CD8-positive, alpha-beta memory T cell (primary cell): ENCODE data around the gene CST9. TPM values are rescaled to one million over a fixed set of nuclear protein-coding genes. Genes with fewer than 3 reads are reported as not detected.
A peak's percentile ranks its signal among the peaks of the same experiment; 100 is the strongest.

Source experiments
- CTCF ChIA-PET: fragments of 350-600 bp; sonication (Branson Sonifier 250); formaldehyde crosslinking; loops from one replicate; lab custom pipeline; 2021; ENCODE audit warnings: antibody characterized with exemption; lab: Charles Lee
- POLR2A ChIA-PET: fragments of 350-600 bp; sonication (Branson Sonifier 250); formaldehyde crosslinking; loops from one replicate; lab custom pipeline; 2021; ENCODE audit warnings: antibody characterized with exemption; lab: Charles Lee
- DNase-seq, 5 donors: peaks; one replicate each; pipeline versions ENCODE4 v3.0.0 to v3.0.0-alpha.2; 2020 to 2022; ENCODE audit warnings: mixed read lengths in 1 of 5
- H3K27ac ChIP-seq: one replicate; pipeline ENCODE4 v1.7.0; 2013; ENCODE audit warnings: low read depth, mild to moderate bottlenecking, low read length, moderate library complexity
- H3K27me3 ChIP-seq: 2 replicates; pipeline ENCODE4 v1.7.0; 2013; ENCODE audit warnings: low read length, mild to moderate bottlenecking; ENCODE audit not compliant: insufficient read depth, poor library complexity, severe bottlenecking
- H3K36me3 ChIP-seq: 2 replicates; pipeline ENCODE4 v1.7.0; 2013; ENCODE audit warnings: mild to moderate bottlenecking, low read length, moderate library complexity; ENCODE audit not compliant: insufficient read depth
- H3K4me1 ChIP-seq: 2 replicates; pipeline ENCODE4 v1.7.0; 2013; ENCODE audit warnings: mild to moderate bottlenecking, low read length, moderate library complexity; ENCODE audit not compliant: insufficient read depth
- H3K4me3 ChIP-seq: 2 replicates; pipeline ENCODE4 v1.7.0; 2013; ENCODE audit warnings: mild to moderate bottlenecking, low read length
- H3K9me3 ChIP-seq: 2 replicates; pipeline ENCODE4 v1.7.0; 2013; ENCODE audit warnings: mild to moderate bottlenecking, low read length
- H3K27ac Mint-ChIP-seq, 8 donors: one replicate each; pipeline ENCODE4 v1.8.0; 2020 to 2021; ENCODE audit warnings: mixed read lengths in 8 of 8, mild to moderate bottlenecking in 6 of 8, inconsistent platforms in 3 of 8, moderate library complexity in 3 of 8
- H3K27me3 Mint-ChIP-seq, 2 donors: one replicate each; pipeline ENCODE4 v1.8.0; 2020 to 2021; ENCODE audit warnings: mixed read lengths in 2 of 2, mild to moderate bottlenecking in 1 of 2, moderate library complexity in 1 of 2
- H3K36me3 Mint-ChIP-seq, 3 donors: one replicate each; pipeline ENCODE4 v1.8.0; 2020 to 2021; ENCODE audit warnings: mixed read lengths in 3 of 3, inconsistent platforms in 1 of 3, mild to moderate bottlenecking in 1 of 3
- H3K4me1 Mint-ChIP-seq, 3 donors: one replicate each; pipeline ENCODE4 v1.8.0; 2020 to 2021; ENCODE audit warnings: mixed read lengths in 3 of 3, inconsistent platforms in 1 of 3, mild to moderate bottlenecking in 1 of 3
- H3K4me3 Mint-ChIP-seq, 7 donors: one replicate each; pipeline ENCODE4 v1.8.0; 2020 to 2021; ENCODE audit warnings: mixed read lengths in 7 of 7, mild to moderate bottlenecking in 6 of 7, moderate library complexity in 4 of 7, inconsistent platforms in 2 of 7
- H3K9me3 Mint-ChIP-seq, 5 donors: one replicate each; pipeline ENCODE4 v1.8.0; 2020 to 2022; ENCODE audit warnings: mixed read lengths in 5 of 5, mild to moderate bottlenecking in 3 of 5, moderate library complexity in 2 of 5, inconsistent platforms in 1 of 5
- polyA plus RNA-seq: library from polyadenylated mRNA; unstranded; fragments of 300-500 nt; fragmentation: Illumina TruSeq; gene quantifications from one replicate; pipeline ENCODE4 v1.2.3, GENCODE V29; 2021
- total RNA-seq, 2 experiments: library from RNA; stranded (reverse); gene quantifications; one replicate each; pipeline ENCODE4 v1.2.3, GENCODE V29; 2021

The CST9 gene
- total and polyA plus RNA-seq, 3 experiments from 2014 or later, result not detected

DNA sequence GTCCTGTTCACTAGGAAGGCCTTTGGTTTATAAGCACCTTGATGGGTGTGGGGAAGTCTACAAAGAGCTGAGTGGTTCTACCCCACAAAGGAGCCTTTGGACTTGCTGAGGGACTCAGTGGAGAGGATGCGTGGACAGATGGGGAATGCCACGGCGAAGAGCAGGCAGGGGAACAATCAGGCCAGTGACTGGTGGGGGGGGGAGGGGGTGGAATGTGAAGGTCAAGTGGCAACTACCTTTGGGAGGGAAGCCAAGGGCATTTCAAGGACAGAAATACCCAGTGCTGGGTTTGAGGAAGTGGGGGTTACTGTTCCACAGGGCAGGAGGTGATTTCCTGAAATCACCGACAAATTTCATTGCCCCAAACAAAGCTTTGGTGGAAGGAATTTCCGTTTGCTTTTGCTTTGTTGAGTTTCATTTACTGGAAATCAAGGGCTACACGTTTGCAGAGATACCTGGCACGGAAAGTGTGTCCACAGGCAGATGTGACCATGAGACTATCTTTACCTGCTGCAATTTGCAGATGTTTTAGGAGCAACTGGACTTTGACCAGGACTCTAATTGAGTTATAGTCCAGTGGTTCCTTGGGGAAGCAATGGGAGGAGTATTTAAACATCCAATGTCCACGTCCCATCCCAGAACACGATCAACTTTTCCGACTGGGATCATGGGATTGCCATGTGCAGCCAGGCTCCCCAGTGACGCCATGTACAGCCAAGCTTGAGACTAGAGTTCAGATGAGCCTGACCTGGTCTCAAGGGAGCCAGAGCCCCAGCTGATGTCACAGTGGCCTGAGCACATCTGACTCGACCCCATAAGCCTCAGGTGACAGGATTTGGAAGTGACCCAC lies 24.1 kb upstream of the CST9 start:
- no peaks in the 10 kb centered on the region for H3K36me3 Mint-ChIP-seq
- ChIA-PET CTCF (no interaction called here), POLR2A (no interaction called here)
- H3K9me3 Mint-ChIP-seq, result peaks cover 0 to 2% (median 0%) of the 10 kb centered on the region in 5 donors
- Histone ChIP-seq H3K9me3 (no peaks in the 10 kb centered on the region), H3K27me3 (no peaks in the 10 kb centered on the region), H3K4me3 (no peak overlapping the region), H3K4me1 (no peaks in the 10 kb centered on the region), H3K36me3 (no peaks in the 10 kb centered on the region), H3K27ac (no peak overlapping the region)
- no peaks in the 10 kb centered on the region for H3K4me1 Mint-ChIP-seq
- H3K27ac Mint-ChIP-seq, result peak overlapping the region in 1 of 8 donors; percentile 60
- peaks cover 2 to 27% of the 10 kb centered on the region in 2 donors for H3K27me3 Mint-ChIP-seq
- no peak overlapping the region for H3K4me3 Mint-ChIP-seq
- DNase-seq, result no peak

DNA sequence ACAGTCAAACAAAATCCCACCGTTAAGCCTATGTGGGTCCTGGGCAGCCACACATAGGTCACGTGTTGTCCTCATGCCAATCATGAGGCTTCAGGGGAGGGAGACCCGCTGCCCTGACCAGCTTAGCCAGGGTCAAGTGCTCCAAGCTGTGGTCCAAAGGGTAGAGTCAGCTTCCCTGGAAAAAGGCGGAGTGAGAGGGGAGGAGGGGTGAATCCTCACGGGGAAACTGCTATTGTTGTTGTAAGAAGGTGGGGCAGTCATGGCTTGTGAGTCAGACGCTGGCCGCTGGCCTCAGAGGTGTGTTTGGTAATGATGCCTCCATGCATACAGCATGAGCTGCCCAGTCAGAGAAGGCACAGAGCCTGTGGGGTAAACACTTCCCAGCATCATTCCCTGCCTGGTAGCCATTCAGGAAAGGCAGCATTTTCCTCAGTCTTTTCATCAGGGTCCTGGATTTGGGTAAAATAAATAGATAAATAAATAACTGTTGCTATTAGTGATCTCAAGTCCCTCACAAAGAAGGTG lies 23.4 kb upstream of the CST9 start:
- Histone ChIP-seq H3K36me3 (no peaks in the 10 kb centered on the region), H3K9me3 (no peaks in the 10 kb centered on the region), H3K4me3 (no peak overlapping the region), H3K27me3 (no peaks in the 10 kb centered on the region), H3K4me1 (no peaks in the 10 kb centered on the region), H3K27ac (no peak overlapping the region)
- no peak for DNase-seq
- Mint-ChIP-seq H3K4me1 (no peaks in the 10 kb centered on the region), H3K4me3 (no peak overlapping the region), H3K27ac (no peak overlapping the region), H3K9me3 (peaks cover 0 to 2% (median 0%) of the 10 kb centered on the region in 5 donors), H3K27me3 (peaks cover 2 to 26% of the 10 kb centered on the region in 2 donors), H3K36me3 (no peaks in the 10 kb centered on the region)
- ChIA-PET POLR2A (no interaction called here), CTCF (no interaction called here)

DNA sequence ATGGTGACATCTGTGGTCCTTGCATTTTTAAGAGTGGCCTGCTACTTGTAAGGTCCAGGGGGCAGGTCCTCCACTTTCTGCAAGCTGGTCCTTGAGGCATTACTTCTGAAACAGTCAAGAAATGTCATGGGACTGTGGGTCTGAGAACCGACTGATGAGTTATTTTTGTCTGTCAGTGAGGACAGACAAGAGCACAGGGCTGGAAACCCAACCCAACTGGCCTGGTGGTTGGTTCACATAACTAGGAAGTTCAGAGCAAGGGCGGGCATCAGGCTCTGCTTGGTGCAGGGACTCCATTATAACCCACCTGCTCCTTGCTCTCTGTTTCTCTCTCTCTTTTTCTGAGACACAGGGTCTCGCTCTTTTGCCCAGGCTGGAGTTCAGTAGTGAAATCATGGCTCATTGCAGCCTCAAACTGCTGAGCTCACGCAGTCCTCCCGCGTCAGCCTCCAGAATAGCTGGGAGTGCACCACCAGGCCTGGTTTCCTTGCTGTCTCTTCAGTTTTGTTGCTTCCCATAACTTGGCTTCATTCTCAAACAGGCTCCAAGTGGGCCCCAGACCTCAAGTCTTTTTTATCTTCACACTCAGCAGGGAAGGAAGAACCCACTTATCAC lies 22.8 kb upstream of the CST9 start:
- Mint-ChIP-seq H3K27me3 (peaks cover 6 to 28% of the 10 kb centered on the region in 2 donors), H3K27ac (no peak overlapping the region), H3K36me3 (no peaks in the 10 kb centered on the region), H3K9me3 (peaks cover 0 to 2% (median 0%) of the 10 kb centered on the region in 5 donors), H3K4me3 (no peak overlapping the region), H3K4me1 (no peaks in the 10 kb centered on the region)
- Histone ChIP-seq H3K27me3 (no peaks in the 10 kb centered on the region), H3K4me1 (no peaks in the 10 kb centered on the region), H3K27ac (no peak overlapping the region), H3K36me3 (no peaks in the 10 kb centered on the region), H3K4me3 (no peak overlapping the region), H3K9me3 (no peaks in the 10 kb centered on the region)
- no peak for DNase-seq
- ChIA-PET POLR2A (no interaction called here), CTCF (no interaction called here)

DNA sequence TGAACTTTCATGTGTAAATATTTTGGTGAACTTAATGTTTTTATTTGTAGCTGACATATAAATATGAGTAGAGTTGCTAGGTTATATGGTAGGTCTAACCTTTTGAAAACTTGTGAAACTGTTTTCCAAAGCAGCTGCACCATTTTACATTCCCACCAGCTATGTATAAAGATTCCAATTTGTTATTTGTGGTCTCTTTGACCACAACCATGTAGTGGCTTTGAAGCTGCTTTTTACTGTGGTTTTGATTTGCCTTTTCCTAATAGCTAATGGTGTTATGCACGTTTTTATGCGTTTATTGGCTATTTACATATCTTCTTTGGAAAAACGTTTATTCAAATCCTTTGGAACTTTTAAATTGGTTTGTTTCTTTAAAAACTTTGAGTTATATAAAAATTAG lies 21.8 kb upstream of the CST9 start:
- peaks cover 0 to 2% (median 0%) of the 10 kb centered on the region in 5 donors for H3K9me3 Mint-ChIP-seq
- no peaks in the 10 kb centered on the region for H3K9me3 ChIP-seq
- no peak overlapping the region for H3K27ac Mint-ChIP-seq
- H3K4me1 ChIP-seq, result no peaks in the 10 kb centered on the region
- H3K27me3 ChIP-seq, result no peaks in the 10 kb centered on the region
- ChIA-PET CTCF (no interaction called here), POLR2A (no interaction called here)
- H3K36me3 Mint-ChIP-seq, result no peaks in the 10 kb centered on the region
- H3K27ac ChIP-seq, result no peak overlapping the region
- H3K4me1 Mint-ChIP-seq, result peaks cover 0 to 6% (median 0%) of the 10 kb centered on the region in 3 donors
- H3K36me3 ChIP-seq, result no peaks in the 10 kb centered on the region
- no peak overlapping the region for H3K4me3 ChIP-seq
- H3K27me3 Mint-ChIP-seq, result peaks cover 6 to 29% of the 10 kb centered on the region in 2 donors
- DNase-seq, result no peak
- H3K4me3 Mint-ChIP-seq, result no peak overlapping the region

- H3K9me3 Mint-ChIP-seq, result peaks cover 0 to 2% (median 0%) of the 10 kb centered on the region in 5 donors
- CTCF ChIA-PET, result no interaction called here
- H3K4me1 Mint-ChIP-seq, result peaks cover 0 to 6% (median 0%) of the 10 kb centered on the region in 3 donors
Measured at GRCh38 chr20:23626040-23626620, 20.4 kb upstream of the CST9 start.

DNA sequence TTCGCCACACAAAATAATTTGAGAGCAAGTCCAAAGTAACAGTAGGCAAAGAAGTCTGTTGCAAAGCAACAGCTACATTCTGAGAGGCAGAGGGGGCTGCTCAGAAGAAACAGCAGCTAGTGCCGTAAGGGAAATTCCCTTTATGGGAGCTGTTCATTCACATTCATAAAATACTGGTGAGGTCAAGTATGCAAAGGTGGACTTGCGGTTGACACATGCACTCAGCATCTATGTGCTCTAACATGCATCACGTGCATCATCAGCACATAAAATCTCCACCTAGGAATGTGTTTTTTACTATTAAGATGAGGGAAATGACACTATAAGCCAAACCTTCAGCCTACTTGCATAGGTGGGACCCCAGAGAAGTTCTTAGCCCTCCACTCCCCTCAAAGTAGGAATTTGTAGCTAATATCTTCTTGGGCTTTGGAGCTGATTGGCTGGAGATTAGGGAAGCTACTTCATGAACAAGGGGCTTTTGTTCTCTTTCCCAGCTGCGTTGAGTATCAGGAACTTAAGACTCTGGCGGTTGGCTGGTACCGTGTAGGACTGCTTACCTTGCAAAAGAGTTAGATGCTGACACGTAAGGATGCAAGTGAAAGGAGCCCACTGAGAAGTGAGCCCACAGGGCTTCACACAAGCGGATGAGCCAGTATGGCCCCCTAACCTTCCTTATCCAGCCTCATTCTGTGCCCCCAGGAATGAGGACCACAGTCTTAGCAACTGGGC lies 19.7 kb upstream of the CST9 start:
- no peak for DNase-seq
- POLR2A ChIA-PET, result no interaction called here
- H3K27ac ChIP-seq, result no peak overlapping the region
- H3K4me3 ChIP-seq, result no peak overlapping the region
- H3K36me3 Mint-ChIP-seq, result no peaks in the 10 kb centered on the region
- CTCF ChIA-PET, result no interaction called here
- H3K4me3 Mint-ChIP-seq, result no peak overlapping the region
- H3K36me3 ChIP-seq, result no peaks in the 10 kb centered on the region
- H3K27me3 Mint-ChIP-seq, result peaks cover 8 to 34% of the 10 kb centered on the region in 2 donors
- no peaks in the 10 kb centered on the region for H3K4me1 ChIP-seq
- H3K4me1 Mint-ChIP-seq, result peaks cover 0 to 6% (median 0%) of the 10 kb centered on the region in 3 donors
- peaks cover 0 to 2% (median 0%) of the 10 kb centered on the region in 5 donors for H3K9me3 Mint-ChIP-seq
- H3K27me3 ChIP-seq, result peaks cover 3% of the 10 kb centered on the region
- no peaks in the 10 kb centered on the region for H3K9me3 ChIP-seq
- H3K27ac Mint-ChIP-seq, result no peak overlapping the region

More at GRCh38 chr20:23626040-23626620, 20.4 kb upstream of the CST9 start:
- Histone ChIP-seq H3K4me3 (no peak overlapping the region), H3K27me3 (peaks cover 3% of the 10 kb centered on the region), H3K27ac (no peak overlapping the region), H3K9me3 (no peaks in the 10 kb centered on the region), H3K36me3 (no peaks in the 10 kb centered on the region), H3K4me1 (no peaks in the 10 kb centered on the region)
- Mint-ChIP-seq H3K4me3 (no peak overlapping the region), H3K27ac (no peak overlapping the region), H3K27me3 (peaks cover 8 to 34% of the 10 kb centered on the region in 2 donors), H3K36me3 (no peaks in the 10 kb centered on the region)
- no peak for DNase-seq
- POLR2A ChIA-PET, result no interaction called here

DNA sequence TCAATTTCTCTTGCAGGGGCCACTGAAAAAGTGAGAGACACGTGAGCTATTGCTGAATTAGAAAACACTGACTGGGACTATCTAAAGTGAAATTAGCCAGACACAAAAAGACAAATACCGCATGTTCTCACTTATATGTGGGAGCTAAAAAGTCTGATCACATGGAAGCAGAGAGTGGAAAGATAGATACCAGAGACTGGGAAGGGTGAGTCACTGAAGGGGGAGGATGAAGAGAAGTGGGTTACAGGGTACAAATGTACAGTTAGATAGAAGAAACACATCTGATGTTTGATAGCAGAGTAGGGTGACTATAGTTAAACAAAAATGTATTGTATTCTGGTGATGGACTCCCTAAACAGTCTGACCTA lies 18.6 kb upstream of the CST9 start:
- Histone ChIP-seq H3K27me3 (peaks cover 3% of the 10 kb centered on the region), H3K4me1 (no peaks in the 10 kb centered on the region), H3K9me3 (no peaks in the 10 kb centered on the region), H3K27ac (no peak overlapping the region), H3K36me3 (no peaks in the 10 kb centered on the region), H3K4me3 (no peak overlapping the region)
- H3K27me3 Mint-ChIP-seq, result peaks cover 8 to 36% of the 10 kb centered on the region in 2 donors
- ChIA-PET POLR2A (no interaction called here), CTCF (no interaction called here)
- H3K4me3 Mint-ChIP-seq, result no peak overlapping the region
- peaks cover 0 to 6% (median 0%) of the 10 kb centered on the region in 3 donors for H3K4me1 Mint-ChIP-seq
- no peak for DNase-seq
- no peak overlapping the region for H3K27ac Mint-ChIP-seq
- H3K9me3 Mint-ChIP-seq, result peaks cover 0 to 2% (median 0%) of the 10 kb centered on the region in 5 donors
- no peaks in the 10 kb centered on the region for H3K36me3 Mint-ChIP-seq
